ENCODE data around the gene RIPK3. TPM values are rescaled to one million over a fixed set of nuclear protein-coding genes. Genes with fewer than 3 reads are reported as not detected.
A peak's percentile ranks its signal among the peaks of the same experiment; 100 is the strongest.

The RIPK3 gene
- total RNA-seq, 1 donor from 2014 or later, result 0.62 TPM

DNA sequence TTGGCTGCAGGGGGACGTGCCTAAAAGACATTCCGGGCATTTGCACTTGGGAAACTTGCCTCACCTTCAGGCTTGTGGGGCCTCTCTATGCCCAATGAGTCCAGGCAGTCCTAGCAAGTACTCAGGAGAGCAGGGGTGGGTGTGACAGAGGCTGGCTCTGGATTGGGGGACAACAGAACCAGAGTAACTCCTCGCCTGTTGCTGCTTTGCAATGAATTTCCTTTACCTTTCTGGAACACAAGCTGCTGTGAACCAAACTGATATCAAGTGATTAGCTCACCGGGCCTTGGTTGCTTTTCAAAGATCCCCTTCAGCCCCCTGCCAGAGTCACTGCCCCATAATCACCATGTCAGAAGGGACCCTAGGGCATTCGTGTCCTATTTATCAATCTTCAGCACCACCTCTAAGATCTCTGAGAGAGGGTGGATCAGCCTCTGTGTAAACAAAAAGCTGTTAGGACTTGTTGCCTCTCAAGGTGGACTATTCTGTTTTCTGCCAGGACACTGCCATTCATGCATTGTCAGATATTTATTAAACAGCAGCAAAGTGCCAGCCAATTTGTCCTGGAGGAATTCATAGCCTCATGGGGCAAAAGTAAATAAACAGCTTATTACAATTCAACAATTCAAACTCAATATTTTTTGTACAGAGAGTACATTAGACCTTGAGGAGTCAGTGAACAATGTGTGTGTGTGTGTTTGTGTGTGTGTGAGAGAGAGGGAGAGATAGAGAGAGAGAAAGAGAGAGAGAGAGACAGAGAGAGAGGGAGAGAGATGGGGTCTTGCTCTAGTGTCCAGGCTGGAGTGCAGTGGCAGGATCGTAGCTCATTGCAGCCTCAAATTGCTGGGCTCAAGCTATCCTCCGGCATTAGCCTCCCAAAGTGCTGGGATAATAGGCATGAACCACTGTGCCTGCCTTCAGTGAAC, 39.5 kb upstream of the RIPK3 start:
- no peak overlapping the region for H3K4me3 Mint-ChIP-seq (ENCODE audit: low read depth)
- H3K9me3 Mint-ChIP-seq (ENCODE audit: low read depth), result no peaks in the 10 kb centered on the region
- peaks cover 8% of the 10 kb centered on the region for H3K4me1 Mint-ChIP-seq (ENCODE audit: low read depth)
- no peaks in the 10 kb centered on the region for H3K36me3 Mint-ChIP-seq (ENCODE audit: insufficient read depth)
- TF ChIP-seq, protein P1, sequence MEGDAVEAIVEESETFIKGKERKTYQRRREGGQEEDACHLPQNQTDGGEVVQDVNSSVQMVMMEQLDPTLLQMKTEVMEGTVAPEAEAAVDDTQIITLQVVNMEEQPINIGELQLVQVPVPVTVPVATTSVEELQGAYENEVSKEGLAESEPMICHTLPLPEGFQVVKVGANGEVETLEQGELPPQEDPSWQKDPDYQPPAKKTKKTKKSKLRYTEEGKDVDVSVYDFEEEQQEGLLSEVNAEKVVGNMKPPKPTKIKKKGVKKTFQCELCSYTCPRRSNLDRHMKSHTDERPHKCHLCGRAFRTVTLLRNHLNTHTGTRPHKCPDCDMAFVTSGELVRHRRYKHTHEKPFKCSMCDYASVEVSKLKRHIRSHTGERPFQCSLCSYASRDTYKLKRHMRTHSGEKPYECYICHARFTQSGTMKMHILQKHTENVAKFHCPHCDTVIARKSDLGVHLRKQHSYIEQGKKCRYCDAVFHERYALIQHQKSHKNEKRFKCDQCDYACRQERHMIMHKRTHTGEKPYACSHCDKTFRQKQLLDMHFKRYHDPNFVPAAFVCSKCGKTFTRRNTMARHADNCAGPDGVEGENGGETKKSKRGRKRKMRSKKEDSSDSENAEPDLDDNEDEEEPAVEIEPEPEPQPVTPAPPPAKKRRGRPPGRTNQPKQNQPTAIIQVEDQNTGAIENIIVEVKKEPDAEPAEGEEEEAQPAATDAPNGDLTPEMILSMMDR (IDR thresholded peaks at IDR 0.05; ENCODE audit: unreplicated experiment), result no peak
- H3K27me3 Mint-ChIP-seq, result peaks cover 7% of the 10 kb centered on the region
- DNase-seq (ENCODE audit: low spot score, unreplicated experiment), result no peak
- no peak overlapping the region for H3K27ac Mint-ChIP-seq

DNA sequence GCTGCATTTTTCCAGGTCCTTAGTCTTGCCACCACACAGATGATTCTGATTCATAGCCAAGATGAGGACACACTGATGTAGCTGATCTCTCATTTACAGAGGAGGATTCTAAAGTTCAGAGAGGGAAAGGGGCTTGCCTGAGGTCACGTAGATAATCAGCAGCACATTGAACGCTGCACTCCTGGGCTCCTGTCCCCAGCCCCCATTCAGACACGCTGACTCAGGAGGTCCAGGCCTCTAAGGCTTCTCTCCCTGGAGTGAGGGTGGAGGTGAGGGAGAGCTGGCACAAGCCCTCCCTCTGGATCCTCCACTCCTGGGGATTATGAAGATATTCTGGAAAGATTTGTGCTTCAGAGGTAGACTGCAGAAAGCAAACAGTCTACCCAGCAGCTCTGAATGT, 38.5 kb upstream of the RIPK3 start:
- DNase-seq (ENCODE audit: low spot score, unreplicated experiment), result no peak
- H3K36me3 Mint-ChIP-seq (ENCODE audit: insufficient read depth), result no peaks in the 10 kb centered on the region
- peaks cover 8% of the 10 kb centered on the region for H3K4me1 Mint-ChIP-seq (ENCODE audit: low read depth)
- H3K4me3 Mint-ChIP-seq (ENCODE audit: low read depth), result no peak overlapping the region
- no peaks in the 10 kb centered on the region for H3K9me3 Mint-ChIP-seq (ENCODE audit: low read depth)
- H3K27me3 Mint-ChIP-seq, result peaks cover 3% of the 10 kb centered on the region
- TF ChIP-seq, protein P1 (IDR thresholded peaks at IDR 0.05; ENCODE audit: unreplicated experiment), result no peak
- H3K27ac Mint-ChIP-seq, result peak overlapping the region; percentile 56

DNA sequence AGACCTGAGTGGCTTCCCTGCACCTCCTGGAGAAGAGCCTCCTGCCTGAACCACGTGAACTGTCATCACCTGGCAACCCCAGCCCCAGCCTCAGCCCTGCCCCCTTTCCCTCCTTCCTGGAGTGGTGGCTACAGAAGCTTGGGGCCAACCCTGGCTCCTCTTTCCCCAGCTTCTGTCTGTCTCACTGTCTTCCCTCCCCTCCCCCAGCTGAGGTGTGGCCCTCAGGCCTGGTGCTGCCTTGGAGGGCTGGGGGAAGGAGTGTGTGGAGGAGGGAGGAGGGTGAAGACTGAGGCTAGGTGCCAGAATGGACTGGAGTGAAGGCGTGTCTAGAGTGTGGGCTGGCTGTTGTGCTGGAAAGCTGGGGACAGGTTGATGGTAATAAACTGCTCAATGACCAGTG, 37.9 kb upstream of the RIPK3 start:
- H3K4me1 Mint-ChIP-seq (ENCODE audit: low read depth), result peaks cover 8% of the 10 kb centered on the region
- TF ChIP-seq, protein P1 (IDR thresholded peaks at IDR 0.05; ENCODE audit: unreplicated experiment), result no peak

DNA sequence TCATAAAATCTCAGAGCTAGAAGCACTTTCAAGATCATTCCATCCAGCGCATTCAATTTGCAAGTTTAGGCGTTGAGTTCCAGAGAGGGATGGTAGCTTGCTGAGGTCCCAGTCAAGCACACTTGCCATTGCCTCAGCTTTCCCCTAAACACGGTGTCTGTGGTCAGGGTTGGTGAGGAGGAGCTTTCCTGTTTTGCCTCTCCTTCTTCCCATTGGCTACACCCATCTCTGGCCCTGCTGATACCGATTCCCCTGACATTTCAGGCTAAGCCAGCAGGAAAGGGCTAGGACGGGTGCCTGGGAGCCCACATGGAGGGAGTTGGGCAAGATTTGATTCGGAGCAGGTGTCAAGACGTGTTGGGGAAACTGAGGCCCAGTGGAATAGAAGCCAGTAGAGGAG, 37.3 kb upstream of the RIPK3 start:
- H3K4me3 Mint-ChIP-seq (ENCODE audit: low read depth), result no peak overlapping the region
- H3K9me3 Mint-ChIP-seq (ENCODE audit: low read depth), result no peaks in the 10 kb centered on the region
- H3K4me1 Mint-ChIP-seq (ENCODE audit: low read depth), result peaks cover 8% of the 10 kb centered on the region
- TF ChIP-seq, protein P1 (IDR thresholded peaks at IDR 0.05; ENCODE audit: unreplicated experiment), result no peak
- H3K27me3 Mint-ChIP-seq, result peaks cover 3% of the 10 kb centered on the region
- no peak overlapping the region for H3K27ac Mint-ChIP-seq
- DNase-seq (ENCODE audit: low spot score, unreplicated experiment), result no peak
- no peaks in the 10 kb centered on the region for H3K36me3 Mint-ChIP-seq (ENCODE audit: insufficient read depth)

More for the DNA sequence above, 37.9 kb upstream of the RIPK3 start:
- H3K27ac Mint-ChIP-seq, result no peak overlapping the region
- no peak overlapping the region for H3K4me3 Mint-ChIP-seq (ENCODE audit: low read depth)
- no peaks in the 10 kb centered on the region for H3K36me3 Mint-ChIP-seq (ENCODE audit: insufficient read depth)
- DNase-seq (ENCODE audit: low spot score, unreplicated experiment), result no peak
- H3K9me3 Mint-ChIP-seq (ENCODE audit: low read depth), result no peaks in the 10 kb centered on the region
- peaks cover 3% of the 10 kb centered on the region for H3K27me3 Mint-ChIP-seq

DNA sequence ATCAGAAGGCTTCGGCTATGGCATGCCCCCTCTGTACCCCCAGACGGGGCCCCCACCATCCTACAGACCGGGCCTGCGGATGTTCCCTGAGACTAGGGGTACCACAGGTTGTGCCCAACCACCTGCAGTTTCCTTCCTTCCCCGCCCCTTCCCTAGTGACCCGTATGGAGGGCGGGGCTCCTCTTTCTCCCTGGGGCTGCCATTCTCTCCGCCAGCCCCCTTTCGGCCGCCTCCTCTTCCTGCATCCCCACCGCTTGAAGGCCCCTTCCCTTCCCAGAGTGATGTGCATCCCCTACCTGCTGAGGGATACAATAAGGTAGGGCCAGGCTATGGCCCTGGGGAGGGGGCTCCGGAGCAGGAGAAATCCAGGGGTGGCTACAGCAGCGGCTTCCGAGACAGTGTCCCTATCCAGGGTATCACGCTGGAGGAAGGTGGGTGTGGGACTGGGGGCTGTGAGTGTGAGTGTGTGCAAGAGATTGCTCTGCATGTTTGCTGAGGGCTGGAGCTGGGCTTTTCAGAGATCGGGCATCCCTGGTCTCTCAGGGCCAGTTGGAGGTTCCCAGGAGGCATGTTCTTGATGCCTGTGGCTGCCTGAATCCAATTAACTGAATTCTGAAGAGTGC, 36.8 kb upstream of the RIPK3 start:
- no peak overlapping the region for H3K4me3 Mint-ChIP-seq (ENCODE audit: low read depth)
- DNase-seq (ENCODE audit: low spot score, unreplicated experiment), result no peak

More for the DNA sequence above, 36.8 kb upstream of the RIPK3 start:
- Mint-ChIP-seq H3K4me1 (ENCODE audit: low read depth) (peaks cover 8% of the 10 kb centered on the region), H3K36me3 (ENCODE audit: insufficient read depth) (no peaks in the 10 kb centered on the region), H3K27me3 (peaks cover 3% of the 10 kb centered on the region), H3K9me3 (ENCODE audit: low read depth) (no peaks in the 10 kb centered on the region), H3K27ac (no peak overlapping the region)
- TF ChIP-seq, protein P1 (IDR thresholded peaks at IDR 0.05; ENCODE audit: unreplicated experiment), result no peak

Measured in progenitor cell of endocrine pancreas (in vitro differentiated cells).